HG03565 (cell line): Measurements from ENCODE around the gene KCTD1.

ENCODE experiments used
- ATAC-seq: cut with Tn5 transposase; IDR thresholded peaks from one replicate; pipeline ENCODE4 v1.9.1; 2021; ENCODE audit warnings: mild to moderate bottlenecking, moderate library complexity; ENCODE audit not compliant: unreplicated experiment

The KCTD1 gene

DNA sequence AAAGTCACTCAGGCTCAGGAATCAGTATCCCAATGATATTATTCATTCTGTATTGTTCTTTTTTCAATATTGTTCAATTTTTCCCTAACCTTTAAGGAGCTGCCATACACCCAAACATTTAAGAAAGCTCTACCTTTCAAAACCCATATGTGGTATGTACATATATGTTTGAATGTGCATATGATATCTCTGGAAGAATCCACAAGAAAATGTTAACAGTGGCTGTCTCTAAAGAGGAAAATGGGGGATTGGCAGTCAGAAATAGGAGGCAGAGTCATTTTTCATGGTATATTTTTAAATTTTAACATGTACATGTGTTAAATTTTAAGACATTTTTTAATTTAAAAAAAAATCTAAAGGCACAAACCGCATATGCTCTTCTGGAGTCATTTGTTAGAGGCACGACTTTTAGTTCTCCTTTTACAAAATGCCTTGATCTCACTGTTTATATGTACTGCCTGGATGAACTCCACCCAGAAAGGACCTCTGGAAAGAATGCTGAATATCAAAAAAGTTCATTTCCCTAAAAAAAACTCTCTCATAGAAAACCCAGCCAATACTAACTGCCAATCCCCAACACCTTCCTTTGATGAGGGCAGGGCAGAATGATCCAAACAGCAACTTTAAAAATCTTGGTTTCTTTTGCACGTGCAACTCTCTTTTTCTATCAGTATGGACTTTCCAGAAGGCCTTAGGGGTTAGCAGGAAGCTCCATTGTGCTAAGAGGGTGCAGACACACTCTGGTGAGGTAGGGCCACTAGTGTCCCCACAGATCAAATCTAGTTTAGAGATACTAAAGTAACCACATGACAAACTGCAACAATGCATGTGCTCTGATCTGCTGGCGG, 23.6 kb downstream of the KCTD1 start:
- ATAC-seq: no peak

GRCh38 chr18:26524002-26524401, 24.4 kb downstream of the KCTD1 start:
- no peak for ATAC-seq

GRCh38 chr18:26521617-26522016, 26.7 kb downstream of the KCTD1 start:
- ATAC-seq: no peak

GRCh38 chr18:26520974-26521373, 27.4 kb downstream of the KCTD1 start:
- no peak for ATAC-seq

- ATAC-seq: no peak
Observed at GRCh38 chr18:26519114-26519513, 29.2 kb downstream of the KCTD1 start.

GRCh38 chr18:26516964-26517363, 31.4 kb downstream of the KCTD1 start:
- no peak for ATAC-seq

- ATAC-seq: no peak
Observed at GRCh38 chr18:26515643-26516487, 32.5 kb downstream of the KCTD1 start.

GRCh38 chr18:26511339-26512071, 36.8 kb downstream of the KCTD1 start:
- ATAC-seq: no peak

- ATAC-seq: no peak
Observed at GRCh38 chr18:26510337-26510736, 38.0 kb downstream of the KCTD1 start.

DNA sequence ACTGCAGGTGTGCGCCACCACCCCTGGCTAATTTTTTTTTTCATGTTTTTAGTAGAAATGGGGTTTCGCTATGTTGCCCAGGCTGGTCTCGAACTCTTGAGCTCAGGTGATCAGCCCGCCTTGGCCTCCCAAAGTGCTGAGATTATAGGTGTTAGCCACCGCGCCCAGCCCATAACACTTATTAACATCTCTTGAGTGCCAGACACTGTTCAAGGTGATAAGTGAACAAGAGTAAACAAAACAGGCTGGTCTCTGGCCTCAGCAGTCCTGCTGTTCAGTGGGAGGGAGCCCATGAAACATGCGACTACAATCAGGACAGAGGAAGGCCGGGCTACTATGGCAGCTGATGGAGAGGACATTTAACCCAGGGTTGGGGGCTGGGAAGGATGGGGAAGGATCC, 42.3 kb downstream of the KCTD1 start:
- ATAC-seq: no peak

- ATAC-seq: no peak
Observed at GRCh38 chr18:26504831-26505230, 43.5 kb downstream of the KCTD1 start.

DNA sequence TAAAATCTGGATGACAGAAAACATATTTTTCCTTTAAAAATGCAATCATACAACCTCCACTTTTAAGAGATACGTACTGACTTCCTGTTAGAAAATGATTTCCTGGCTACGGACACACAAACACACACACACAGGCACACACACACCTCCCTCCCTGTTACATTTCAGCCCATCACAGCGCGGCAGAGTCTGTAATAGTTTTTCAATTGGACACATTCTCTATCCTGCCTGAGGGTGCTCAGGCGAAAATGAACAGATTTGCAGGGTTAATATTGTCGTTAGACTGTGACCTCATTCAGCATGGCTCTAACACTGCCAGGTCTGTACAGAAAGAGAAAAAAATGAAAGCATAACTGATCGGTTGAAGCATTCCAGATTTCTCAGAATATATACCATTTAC, 45.0 kb downstream of the KCTD1 start:
- ATAC-seq: no peak

DNA sequence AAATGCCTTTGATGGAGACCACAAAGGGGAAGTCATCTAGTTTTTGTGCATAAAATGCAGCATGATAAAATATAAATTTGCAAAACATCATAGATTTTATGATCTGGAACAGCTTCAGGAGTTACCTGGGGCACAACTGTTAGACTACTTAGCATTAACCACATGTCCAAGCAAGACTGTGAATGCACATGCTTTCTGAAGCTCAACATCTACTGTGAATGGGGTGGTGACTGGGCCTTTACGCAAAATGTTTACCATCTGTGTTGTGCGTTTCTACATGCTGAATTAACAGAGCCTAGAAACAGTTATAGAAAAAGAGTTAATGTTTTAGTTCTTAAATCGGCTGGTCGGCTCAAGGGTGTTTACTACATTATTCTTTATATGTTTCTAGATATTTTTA, 45.5 kb downstream of the KCTD1 start:
- no peak for ATAC-seq

DNA sequence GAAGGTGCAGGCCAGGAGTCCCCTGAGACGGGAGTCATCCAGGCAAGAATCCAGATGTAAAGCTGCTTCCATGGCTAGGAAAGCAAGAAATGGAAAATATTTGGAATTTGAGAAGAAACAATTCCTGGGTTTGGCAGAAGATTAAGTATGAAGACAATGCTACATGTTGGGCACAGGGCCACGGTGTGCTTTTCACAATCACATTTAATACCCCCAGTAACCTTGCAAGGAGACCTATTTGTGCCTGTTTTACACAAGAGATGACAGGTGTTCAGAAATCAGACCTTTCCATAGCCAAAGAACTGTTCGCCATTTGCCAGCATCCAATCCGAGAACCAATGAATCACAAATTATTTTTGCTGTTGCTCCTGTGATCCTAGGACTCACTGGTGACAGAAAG, 50.5 kb downstream of the KCTD1 start:
- ATAC-seq: no peak

- ATAC-seq: no peak
Observed at GRCh38 chr18:26496528-26496927, 51.8 kb downstream of the KCTD1 start.

DNA sequence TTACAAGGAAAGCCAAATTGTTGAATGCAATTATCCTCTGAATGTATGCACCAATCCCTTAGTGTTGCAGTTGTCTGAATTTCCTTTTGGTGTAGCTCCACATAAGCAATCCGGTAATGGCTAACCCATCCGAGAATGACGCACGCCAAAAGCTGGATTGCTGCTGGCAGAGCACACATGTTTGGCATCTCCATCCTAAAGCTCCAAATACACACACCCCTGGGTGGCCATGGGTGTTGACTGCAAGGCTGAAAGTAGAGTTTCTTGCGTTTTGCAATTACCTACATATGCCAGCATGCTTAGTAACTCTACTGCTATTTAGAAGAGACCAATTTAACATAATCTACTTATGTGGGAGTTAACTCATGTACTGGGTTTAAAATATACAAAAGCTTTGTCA, 53.1 kb downstream of the KCTD1 start:
- ATAC-seq: no peak

DNA sequence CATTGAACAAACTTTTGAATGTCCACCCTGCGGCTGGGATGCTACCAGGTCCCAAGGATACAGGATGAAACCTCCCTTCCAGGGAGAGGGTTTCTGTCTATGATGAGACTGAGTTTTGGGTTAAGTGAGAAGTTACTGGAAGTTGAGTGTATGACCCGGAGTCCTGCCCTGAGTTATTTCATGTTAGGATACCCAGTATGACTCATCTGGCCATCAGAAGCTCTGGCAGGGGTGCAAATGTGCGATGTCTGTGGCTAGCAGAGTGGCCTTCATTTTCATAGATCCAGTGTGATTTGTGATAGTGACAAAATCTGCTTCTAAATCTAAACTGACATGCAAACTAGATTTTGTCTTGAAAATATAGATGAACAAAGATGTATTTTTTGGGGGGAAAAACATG, 55.3 kb downstream of the KCTD1 start:
- no peak for ATAC-seq

- no peak for ATAC-seq
Observed at GRCh38 chr18:26491194-26491816, 57.0 kb downstream of the KCTD1 start.

GRCh38 chr18:26489881-26490280, 58.5 kb downstream of the KCTD1 start:
- ATAC-seq: no peak

DNA sequence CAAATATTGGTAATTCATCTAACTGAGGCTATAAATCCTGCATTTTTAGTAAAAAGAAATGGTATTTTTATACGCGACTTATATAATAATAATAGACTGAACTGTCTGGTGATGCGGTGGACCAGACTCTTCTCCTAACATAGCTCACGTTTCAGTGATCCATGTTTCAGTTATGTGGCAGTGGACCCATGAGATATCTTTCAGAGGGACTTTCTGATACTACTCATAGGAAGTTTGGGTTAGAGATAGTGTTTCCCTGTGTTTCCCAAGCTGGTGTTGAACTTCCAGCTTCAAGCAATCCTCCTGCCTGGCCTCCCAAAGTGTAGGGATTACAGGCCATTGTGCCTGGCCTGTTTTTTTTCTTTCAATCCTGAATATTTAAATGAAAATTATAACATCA, 59.2 kb downstream of the KCTD1 start:
- no peak for ATAC-seq

DNA sequence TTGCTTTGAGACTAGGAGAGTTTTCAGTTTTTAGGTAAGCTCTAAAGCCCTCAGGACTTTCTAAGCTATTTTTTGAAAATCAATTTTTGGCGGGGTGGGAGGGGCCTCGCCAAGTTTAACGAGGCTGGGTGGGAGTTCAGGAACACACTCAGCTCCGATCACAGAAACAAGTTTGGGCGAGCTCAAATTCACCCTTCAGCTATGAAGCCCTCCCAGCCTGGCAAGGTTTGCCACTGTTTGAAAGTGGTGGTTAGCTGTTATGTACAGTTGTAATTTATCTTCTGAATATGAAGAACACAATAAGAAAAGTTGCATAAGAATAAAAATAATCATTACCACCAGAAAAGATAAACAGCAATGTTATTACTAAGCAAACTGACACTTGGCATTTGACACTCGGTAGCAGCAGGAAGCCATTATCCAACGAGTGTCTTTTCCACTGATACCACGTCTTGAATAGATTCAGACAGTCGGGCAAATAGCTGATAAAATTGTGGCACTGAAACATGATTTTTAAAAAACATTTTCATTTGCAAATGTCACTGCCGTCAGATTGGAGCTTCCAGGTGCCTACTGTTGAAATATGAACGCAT, 59.8 kb downstream of the KCTD1 start:
- ATAC-seq: no peak
